ENCODE measurements around the gene ADH1B. TPM values are rescaled to one million over a fixed set of nuclear protein-coding genes. Genes with fewer than 3 reads are reported as not detected.
"Not testable (repeated sequence)": the region's sequence is repeated elsewhere in the genome, so short reads cannot be mapped to it uniquely, and the experiment has no call there.

ADH1B gene
- total RNA-seq, 4 donors from 2014 or later: 1,271 to 1,760 (median 1,505) TPM

DNA sequence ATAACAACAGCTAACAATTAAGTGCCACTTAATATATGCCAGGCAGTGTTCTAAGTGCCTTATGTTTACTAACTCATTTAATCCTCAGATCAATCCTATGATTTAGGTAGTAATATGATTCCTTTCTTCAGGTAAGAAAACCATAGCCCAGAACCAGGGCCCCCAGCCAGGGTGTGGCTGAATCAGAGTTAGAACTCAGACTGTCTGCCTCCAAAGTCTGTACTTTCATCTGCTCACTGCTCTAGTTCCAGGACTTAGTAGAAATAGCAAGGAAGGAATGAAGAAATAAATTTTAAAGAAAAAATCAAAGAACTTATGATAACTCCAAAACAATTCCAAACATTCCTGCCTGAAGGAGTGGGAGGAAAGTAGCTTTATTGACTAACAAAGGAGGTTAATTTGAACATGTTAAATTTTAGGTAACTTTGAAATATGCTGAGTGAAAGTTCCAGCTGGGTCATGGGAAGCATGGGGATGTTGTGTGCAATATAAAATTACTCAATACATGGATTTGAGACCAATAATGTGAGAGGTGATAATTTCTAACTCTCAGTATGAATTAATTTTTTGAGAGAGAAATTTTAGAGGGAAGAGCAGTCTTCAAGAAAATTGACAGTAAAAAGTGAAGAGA is 40.2 kb upstream of the ADH1B start:
- Histone ChIP-seq H3K9me3 (peaks cover 0 to 12% (median 0%) of the 10 kb centered on the region in 4 donors), H3K4me1 (peaks cover 0 to 14% (median 0%) of the 10 kb centered on the region in 4 donors), H3K36me3 (no peaks in the 10 kb centered on the region), H3K27me3 (no peaks in the 10 kb centered on the region), H3K27ac (peak overlapping the region in 3 of 4 donors; percentile 26 to 79 (median 69)), H3K4me3 (no peak overlapping the region)
- DNase-seq (ENCODE audit: low spot score in 2 of 2): no peak
- TF ChIP-seq POLR2A (IDR thresholded peaks at IDR 0.05): no peak
- TF ChIP-seq EP300 (IDR thresholded peaks at IDR 0.05): no peak

DNA sequence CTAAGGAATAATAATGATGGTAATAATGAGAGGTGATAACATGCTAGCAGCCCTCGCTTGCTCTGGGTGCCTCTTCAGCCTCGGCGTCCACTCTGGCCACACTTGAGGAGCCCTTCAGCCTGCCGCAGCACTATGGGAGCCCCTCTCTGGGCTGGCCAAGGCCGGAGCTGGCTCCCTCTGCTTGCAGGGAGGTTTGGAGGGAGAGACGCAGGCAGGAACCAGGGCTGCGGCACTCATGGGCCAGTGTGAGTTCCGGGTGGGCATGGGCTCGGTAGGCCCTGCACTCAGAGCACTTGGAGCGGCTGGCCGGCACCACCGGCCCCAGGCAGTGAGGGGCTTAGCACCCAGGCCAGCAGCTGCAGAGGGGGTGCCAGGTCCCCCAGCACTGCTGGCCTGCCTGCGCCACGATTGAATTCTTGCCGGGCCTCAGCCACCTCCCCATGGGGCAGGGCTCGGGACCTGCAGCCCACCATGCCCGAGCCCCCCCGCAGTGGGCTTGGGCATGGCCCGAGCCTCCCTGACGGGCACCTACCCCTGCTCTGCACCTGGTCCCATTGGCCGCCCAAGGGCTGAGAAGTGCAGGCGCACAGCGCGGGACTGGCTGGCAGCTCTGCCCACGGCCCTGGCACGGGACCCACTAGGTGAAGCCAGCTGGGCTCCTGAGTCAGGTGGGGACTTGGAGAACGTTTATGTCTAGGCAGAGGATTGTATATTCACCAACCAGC is 38.4 kb upstream of the ADH1B start:
- WGBS, 2 donors: 84 to 93% methylated on average over 12 to 25 of the region's 27 CpGs
- H3K27me3 ChIP-seq: no peaks in the 10 kb centered on the region
- no peak overlapping the region for H3K4me3 ChIP-seq
- H3K4me1 ChIP-seq: peaks cover 0 to 14% (median 0%) of the 10 kb centered on the region in 4 donors
- TF ChIP-seq, protein P1, sequence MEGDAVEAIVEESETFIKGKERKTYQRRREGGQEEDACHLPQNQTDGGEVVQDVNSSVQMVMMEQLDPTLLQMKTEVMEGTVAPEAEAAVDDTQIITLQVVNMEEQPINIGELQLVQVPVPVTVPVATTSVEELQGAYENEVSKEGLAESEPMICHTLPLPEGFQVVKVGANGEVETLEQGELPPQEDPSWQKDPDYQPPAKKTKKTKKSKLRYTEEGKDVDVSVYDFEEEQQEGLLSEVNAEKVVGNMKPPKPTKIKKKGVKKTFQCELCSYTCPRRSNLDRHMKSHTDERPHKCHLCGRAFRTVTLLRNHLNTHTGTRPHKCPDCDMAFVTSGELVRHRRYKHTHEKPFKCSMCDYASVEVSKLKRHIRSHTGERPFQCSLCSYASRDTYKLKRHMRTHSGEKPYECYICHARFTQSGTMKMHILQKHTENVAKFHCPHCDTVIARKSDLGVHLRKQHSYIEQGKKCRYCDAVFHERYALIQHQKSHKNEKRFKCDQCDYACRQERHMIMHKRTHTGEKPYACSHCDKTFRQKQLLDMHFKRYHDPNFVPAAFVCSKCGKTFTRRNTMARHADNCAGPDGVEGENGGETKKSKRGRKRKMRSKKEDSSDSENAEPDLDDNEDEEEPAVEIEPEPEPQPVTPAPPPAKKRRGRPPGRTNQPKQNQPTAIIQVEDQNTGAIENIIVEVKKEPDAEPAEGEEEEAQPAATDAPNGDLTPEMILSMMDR (IDR thresholded peaks at IDR 0.05): no peak
- no peak for DNase-seq (ENCODE audit: low spot score in 2 of 2)
- H3K36me3 ChIP-seq: no peaks in the 10 kb centered on the region
- no peaks in the 10 kb centered on the region for H3K9me3 ChIP-seq
- H3K27ac ChIP-seq: no peak overlapping the region

DNA sequence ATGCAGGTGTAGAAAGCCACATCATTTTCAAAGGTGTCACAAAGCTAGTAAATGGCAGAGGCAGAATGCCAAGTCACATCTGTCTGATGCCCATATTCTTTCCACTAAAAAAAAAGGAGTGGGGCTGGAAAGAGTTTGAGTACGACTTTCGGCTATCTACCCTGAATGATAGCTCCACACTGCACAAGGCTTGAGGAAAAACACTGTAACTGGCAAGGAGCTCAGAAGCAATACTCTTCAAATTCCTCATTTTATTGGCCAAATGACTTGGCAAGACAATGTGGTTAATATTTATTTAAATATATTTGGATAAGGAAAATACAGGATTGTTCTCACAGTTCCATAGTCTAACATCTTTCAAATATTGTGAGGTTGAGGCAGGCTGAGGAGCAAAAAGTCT is 36.7 kb upstream of the ADH1B start:
- 70 to 81% methylated on average over 2 of the region's 2 CpGs for WGBS, 2 donors
- Histone ChIP-seq H3K4me3 (no peak overlapping the region), H3K27me3 (no peaks in the 10 kb centered on the region), H3K9me3 (no peaks in the 10 kb centered on the region), H3K4me1 (peaks cover 0 to 19% (median 0%) of the 10 kb centered on the region in 4 donors), H3K36me3 (no peaks in the 10 kb centered on the region), H3K27ac (no peak overlapping the region)
- TF ChIP-seq, protein P1 (IDR thresholded peaks at IDR 0.05): no peak
- TF ChIP-seq POLR2A (IDR thresholded peaks at IDR 0.05): no peak
- TF ChIP-seq EP300 (IDR thresholded peaks at IDR 0.05): no peak
- DNase-seq (ENCODE audit: low spot score in 2 of 2): no peak

DNA sequence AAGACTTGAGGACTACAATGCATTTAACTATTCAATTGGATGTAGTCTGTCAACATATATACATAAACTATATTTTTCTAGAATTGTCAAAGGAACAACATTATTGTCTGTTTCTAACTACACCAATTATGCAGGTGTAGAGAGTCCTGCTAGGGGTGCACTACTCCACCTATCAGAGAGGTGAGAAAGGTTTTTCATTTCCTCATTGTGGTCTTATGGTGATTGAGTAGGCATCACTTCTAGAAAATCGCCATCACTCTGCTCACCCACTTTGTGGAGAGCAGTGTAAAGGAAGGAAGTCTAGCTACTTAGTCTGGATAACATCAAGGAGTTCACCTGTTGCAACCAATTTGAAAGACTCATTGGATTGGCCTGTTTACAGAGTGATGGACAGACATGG is 35.8 kb upstream of the ADH1B start:
- Histone ChIP-seq H3K4me1 (peaks cover 0 to 11% (median 0%) of the 10 kb centered on the region in 4 donors), H3K27ac (no peak overlapping the region), H3K36me3 (no peaks in the 10 kb centered on the region), H3K4me3 (no peak overlapping the region), H3K9me3 (no peaks in the 10 kb centered on the region), H3K27me3 (no peaks in the 10 kb centered on the region)
- TF ChIP-seq, protein P1 (IDR thresholded peaks at IDR 0.05): no peak
- TF ChIP-seq EP300 (IDR thresholded peaks at IDR 0.05) (no peak), POLR2A (IDR thresholded peaks at IDR 0.05) (no peak)
- no peak for DNase-seq (ENCODE audit: low spot score in 2 of 2)
- WGBS, 2 donors: 82 to 89% methylated on average over 1 of the region's 1 CpG

DNA sequence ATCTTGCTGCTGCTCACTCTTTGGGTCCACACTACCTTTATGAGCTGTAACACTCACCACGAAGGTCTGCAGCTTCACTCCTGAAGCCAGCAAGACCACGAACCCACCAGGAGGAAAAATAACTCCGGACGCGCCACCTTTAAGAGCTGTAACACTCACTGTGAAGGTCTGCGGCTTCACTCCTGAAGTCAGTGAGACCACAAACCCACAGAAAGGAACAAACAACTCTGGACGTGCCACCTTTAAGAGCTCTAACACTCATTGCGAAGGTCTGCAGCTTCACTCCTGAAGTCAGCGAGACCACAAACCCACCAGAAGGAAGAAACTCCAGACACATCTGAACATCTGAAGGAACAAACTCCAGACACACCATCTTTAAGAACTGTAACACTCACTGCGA is 34.9 kb upstream of the ADH1B start:
- not testable (repeated sequence) for H3K27me3 ChIP-seq; H3K36me3 ChIP-seq; H3K4me1 ChIP-seq; H3K9me3 ChIP-seq; H3K4me3 ChIP-seq; H3K27ac ChIP-seq; DNase-seq (ENCODE audit: low spot score in 2 of 2)
- WGBS, 2 donors: 69 to 84% methylated on average over 10 of the region's 10 CpGs

Data from tibial nerve (tissue), 4 donors.